Activated naive CD4-positive, alpha-beta T cell treated with anti-CD3 and anti-CD28 coated beads, Interleukin-2, amount 50 U/mL, for 16 hours (primary cell): ENCODE data around the gene ZIC5.

Source experiments
- DNase-seq: peaks from one replicate; pipeline ENCODE4 v3.0.0-alpha.2; 2020

Gene ZIC5

GRCh38 chr13:99930925-99931324 lies 40.6 kb downstream of the ZIC5 start:
- no peak for DNase-seq

GRCh38 chr13:99929866-99930265 lies 41.7 kb downstream of the ZIC5 start:
- no peak for DNase-seq

GRCh38 chr13:99926014-99926731 lies 45.4 kb downstream of the ZIC5 start:
- no peak for DNase-seq

GRCh38 chr13:99923877-99924582 lies 47.5 kb downstream of the ZIC5 start:
- no peak for DNase-seq

- DNase-seq = no peak
Observed at GRCh38 chr13:99922631-99923404, 48.7 kb downstream of the ZIC5 start.

- DNase-seq = no peak
Observed at GRCh38 chr13:99919132-99919531, 52.4 kb downstream of the ZIC5 start.

- no peak for DNase-seq
Observed at GRCh38 chr13:99916366-99917103, 55.0 kb downstream of the ZIC5 start.

- no peak for DNase-seq
Observed at GRCh38 chr13:99913167-99913566, 58.4 kb downstream of the ZIC5 start.
